Endothelial cell (in vitro differentiated cells): Measurements from ENCODE around the gene DNAH3. TPM values are rescaled to one million over a fixed set of nuclear protein-coding genes. Genes with fewer than 3 reads are reported as not detected.

Source experiments
- DNase-seq: peaks from one replicate; pipeline ENCODE4 v3.0.0; 2021; ENCODE audit warnings: low spot score
- H3K27ac Mint-ChIP-seq: one replicate; pipeline ENCODE4 v1.8.0; 2021; ENCODE audit warnings: mixed read lengths, inconsistent platforms; ENCODE audit not compliant: unreplicated experiment
- H3K27me3 Mint-ChIP-seq: one replicate; pipeline ENCODE4 v1.8.0; 2021; ENCODE audit warnings: mild to moderate bottlenecking, moderate library complexity, mixed read lengths, inconsistent platforms; ENCODE audit not compliant: unreplicated experiment
- H3K36me3 Mint-ChIP-seq: one replicate; pipeline ENCODE4 v1.8.0; 2021; ENCODE audit warnings: mild to moderate bottlenecking, low read depth, mixed read lengths, inconsistent platforms; ENCODE audit not compliant: unreplicated experiment
- H3K4me1 Mint-ChIP-seq: one replicate; pipeline ENCODE4 v1.8.0; 2021; ENCODE audit warnings: mild to moderate bottlenecking, mixed read lengths, inconsistent platforms; ENCODE audit not compliant: unreplicated experiment
- H3K4me3 Mint-ChIP-seq: one replicate; pipeline ENCODE4 v1.8.0; 2021; ENCODE audit warnings: mild to moderate bottlenecking, mixed read lengths, inconsistent platforms; ENCODE audit not compliant: unreplicated experiment
- H3K9me3 Mint-ChIP-seq: one replicate; pipeline ENCODE4 v1.8.0; 2021; ENCODE audit warnings: mixed read lengths, inconsistent platforms; ENCODE audit not compliant: unreplicated experiment
- CTCF ChIP-seq: fragments of 200-600 bp; sonication (generic); IDR thresholded peaks from one replicate; pipeline ENCODE4 v1.5.0; 2021; ENCODE audit warnings: antibody characterized with exemption; ENCODE audit not compliant: unreplicated experiment
- total RNA-seq: library from RNA; stranded (reverse); fragmentation: NEBNext Ultra II Directional; extraction: Animal tissue kit (Norgen Biotek cat#: 25700); gene quantifications from one replicate; pipeline ENCODE4 v1.2.1, GENCODE V29; 2021; ENCODE audit not compliant: unreplicated experiment

DNAH3 gene
- total RNA-seq, 1 donor from 2014 or later, result 0.05 TPM

GRCh38 chr16:21145738-21146137 is 4.9 kb downstream of the DNAH3 start:
- H3K4me3 Mint-ChIP-seq, result no peak overlapping the region
- no peak for TF ChIP-seq CTCF
- H3K27ac Mint-ChIP-seq, result no peak overlapping the region
- H3K36me3 Mint-ChIP-seq, result no peaks in the 10 kb centered on the region
- no peak for DNase-seq
- H3K27me3 Mint-ChIP-seq, result peaks cover 2% of the 10 kb centered on the region
- no peaks in the 10 kb centered on the region for H3K4me1 Mint-ChIP-seq
- no peaks in the 10 kb centered on the region for H3K9me3 Mint-ChIP-seq

GRCh38 chr16:21134053-21134452 is 16.6 kb downstream of the DNAH3 start:
- no peak for TF ChIP-seq CTCF
- no peak for DNase-seq
- Mint-ChIP-seq H3K9me3 (no peaks in the 10 kb centered on the region), H3K4me1 (no peaks in the 10 kb centered on the region), H3K36me3 (no peaks in the 10 kb centered on the region), H3K27ac (no peak overlapping the region), H3K4me3 (no peak overlapping the region), H3K27me3 (no peaks in the 10 kb centered on the region)

GRCh38 chr16:21130811-21131210 is 19.8 kb downstream of the DNAH3 start:
- no peak for DNase-seq
- H3K27ac Mint-ChIP-seq, result no peak overlapping the region
- H3K4me3 Mint-ChIP-seq, result no peak overlapping the region
- no peaks in the 10 kb centered on the region for H3K9me3 Mint-ChIP-seq
- TF ChIP-seq CTCF, result no peak
- H3K36me3 Mint-ChIP-seq, result no peaks in the 10 kb centered on the region
- no peaks in the 10 kb centered on the region for H3K4me1 Mint-ChIP-seq
- no peaks in the 10 kb centered on the region for H3K27me3 Mint-ChIP-seq

GRCh38 chr16:21128991-21129390 is 21.7 kb downstream of the DNAH3 start:
- no peaks in the 10 kb centered on the region for H3K9me3 Mint-ChIP-seq
- no peaks in the 10 kb centered on the region for H3K4me1 Mint-ChIP-seq
- no peak for DNase-seq
- H3K27ac Mint-ChIP-seq, result no peak overlapping the region
- TF ChIP-seq CTCF, result no peak
- no peak overlapping the region for H3K4me3 Mint-ChIP-seq
- H3K36me3 Mint-ChIP-seq, result no peaks in the 10 kb centered on the region
- no peaks in the 10 kb centered on the region for H3K27me3 Mint-ChIP-seq

GRCh38 chr16:21126518-21126917 is 24.1 kb downstream of the DNAH3 start:
- TF ChIP-seq CTCF, result no peak

More at GRCh38 chr16:21126518-21126917, 24.1 kb downstream of the DNAH3 start:
- H3K4me1 Mint-ChIP-seq, result no peaks in the 10 kb centered on the region
- H3K4me3 Mint-ChIP-seq, result no peak overlapping the region
- H3K27ac Mint-ChIP-seq, result no peak overlapping the region
- no peaks in the 10 kb centered on the region for H3K27me3 Mint-ChIP-seq
- DNase-seq, result no peak
- no peaks in the 10 kb centered on the region for H3K36me3 Mint-ChIP-seq
- no peaks in the 10 kb centered on the region for H3K9me3 Mint-ChIP-seq
